PC-3 (cell line): Measurements from ENCODE around the gene GSPT1. TPM values are rescaled to one million over a fixed set of nuclear protein-coding genes. Genes with fewer than 3 reads are reported as not detected.

ENCODE experiments used
- ATAC-seq: fragments of 200-7000 bp; cut with Tn5 transposase; 2 replicates; pipeline ENCODE4 v1.9.1; 2020; ENCODE audit warnings: mild to moderate bottlenecking, moderate library complexity
- BruUV-seq: library from RNA; stranded (reverse); fragments of 400-500 nt; replicated peaks from 2 replicates; lab custom pipeline; 2021; lab: Mats Ljungman, UMichigan
- CTCF ChIA-PET: fragments of 300-600 bp; sonication (Branson Sonifier 250); formaldehyde crosslinking; loops from one replicate; lab custom pipeline; 2022; ENCODE audit warnings: antibody characterized with exemption; lab: Charles Lee
- POLR2A ChIA-PET: fragments of 300-600 bp; sonication (Branson Sonifier 250); formaldehyde crosslinking; loops from one replicate; lab custom pipeline; 2022; ENCODE audit warnings: antibody characterized with exemption; ENCODE audit not compliant: unreplicated experiment; lab: Charles Lee
- DNase-seq: peaks from one replicate; pipeline ENCODE4 v3.0.0-alpha.2; 2015
- H2AFZ ChIP-seq: fragments of 300-600 bp; sonication (generic); 2 replicates; pipeline ENCODE4 v1.6.0; 2016; ENCODE audit warnings: antibody characterized with exemption, low read length
- H3F3A ChIP-seq: fragments of 300-600 bp; sonication (generic); one replicate; pipeline ENCODE4 v1.6.0; 2017; ENCODE audit warnings: antibody characterized with exemption, low read length, control low read depth, mild to moderate bottlenecking; ENCODE audit not compliant: unreplicated experiment
- H3K27ac ChIP-seq: fragments of 300-600 bp; sonication (generic); 2 replicates; pipeline ENCODE4 v1.5.1; 2016; ENCODE audit warnings: mild to moderate bottlenecking, low read length
- H3K27me3 ChIP-seq: fragments of 300-600 bp; sonication (generic); 2 replicates; pipeline ENCODE4 v1.6.1; 2016; ENCODE audit warnings: low read length, mixed read lengths
- H3K36me3 ChIP-seq: fragments of 300-600 bp; sonication (generic); 2 replicates; pipeline ENCODE4 v1.6.1; 2016; ENCODE audit warnings: low read depth, mixed run types, low read length, mixed read lengths
- H3K4me1 ChIP-seq: fragments of 300-600 bp; sonication (generic); 2 replicates; pipeline ENCODE4 v1.5.1; 2016; ENCODE audit warnings: low read length; ENCODE audit not compliant: insufficient read depth
- H3K4me2 ChIP-seq: fragments of 300-600 bp; sonication (generic); 2 replicates; pipeline ENCODE4 v1.6.0; 2016; ENCODE audit warnings: low read length
- H3K4me3 ChIP-seq: fragments of 300-600 bp; sonication (generic); 2 replicates; pipeline ENCODE4 v1.5.1; 2016; ENCODE audit warnings: mild to moderate bottlenecking, low read length, mixed read lengths
- H3K79me2 ChIP-seq: fragments of 300-600 bp; sonication (generic); 2 replicates; pipeline ENCODE4 v1.6.1; 2017; ENCODE audit warnings: low read length, mixed read lengths
- H3K9ac ChIP-seq: fragments of 300-600 bp; sonication (generic); 2 replicates; pipeline ENCODE4 v1.6.0; 2016; ENCODE audit warnings: mild to moderate bottlenecking, low read length
- H3K9me2 ChIP-seq: fragments of 300-600 bp; sonication (generic); replicated peaks from 2 replicates; pipeline ENCODE4 v1.6.1; 2016; ENCODE audit warnings: mixed run types, low read length, mixed read lengths
- H3K9me3 ChIP-seq: fragments of 300-600 bp; sonication (generic); 2 replicates; pipeline ENCODE4 v1.6.1; 2016; ENCODE audit warnings: low read length, mixed read lengths
- H4K20me1 ChIP-seq: fragments of 300-600 bp; sonication (generic); 2 replicates; pipeline ENCODE4 v1.6.1; 2016; ENCODE audit warnings: low read length, mixed read lengths
- CTCF ChIP-seq: fragments of 300-600 bp; sonication (generic); conservative IDR thresholded peaks from 2 replicates; pipeline ENCODE4 v1.5.1; 2017; ENCODE audit warnings: antibody characterized with exemption, low read depth, mild to moderate bottlenecking, low read length
- EZH2 ChIP-seq: fragments of 300-600 bp; sonication (generic); IDR thresholded peaks from one replicate; pipeline ENCODE4 v1.6.1; 2017; ENCODE audit warnings: antibody characterized with exemption, mild to moderate bottlenecking, low read length; ENCODE audit not compliant: unreplicated experiment
- EZH2phosphoT487 ChIP-seq: fragments of 300-600 bp; sonication (generic); IDR thresholded peaks from 2 replicates; pipeline ENCODE4 v1.6.1; 2018; ENCODE audit warnings: mild to moderate bottlenecking, antibody characterized with exemption, low read length, borderline replicate concordance
- intact Hi-C: fragments of 100-400 bp; cut with micrococcal nuclease; formaldehyde crosslinking; loops from 2 replicates; pipeline ENCODE4 v1.9.0; 2023
- total RNA-seq: library from RNA; depleted of rRNA; stranded (reverse); fragments of >200 nt; gene quantifications from 2 replicates; pipeline ENCODE4 v1.2.3, GENCODE V29; 2014

Gene GSPT1
- total RNA-seq, 1 experiment from 2014 or later, result 67.9 TPM

GRCh38 chr16:11916524-11917285 lies 949 bp upstream of the GSPT1 start:
- Histone ChIP-seq H4K20me1 (peaks cover 26% of the 10 kb centered on the region), H3K36me3 (no peaks in the 10 kb centered on the region), H3K9me2 (no peaks in the 10 kb centered on the region), H3K4me1 (peaks cover 23% of the 10 kb centered on the region), H3F3A (peaks cover 3% of the 10 kb centered on the region), H3K9ac (peak overlapping the region; percentile 89), H3K4me3 (peak overlapping the region; percentile 70), H3K4me2 (peak overlapping the region; percentile 89), H3K27ac (peak overlapping the region; percentile 97), H3K27me3 (no peaks in the 10 kb centered on the region), H3K79me2 (peaks cover 40% of the 10 kb centered on the region), H3K9me3 (no peaks in the 10 kb centered on the region), H2AFZ (peak overlapping the region; percentile 87)
- no peak for TF ChIP-seq CTCF
- POLR2A ChIA-PET, result no interaction called here
- CTCF ChIA-PET, result interaction anchor here (0.6 to 1.2 kb wide), 3 partner anchors 60 to 151 kb away, joined by 3 to 5 read pairs (median 3); partner anchors contain the start of genes SNX29 and ZC3H7A
- BruUV-seq, result TSS peak; percentile 79
- DNase-seq (peak; percentile 92), ATAC-seq (peak; percentile 66)
- intact Hi-C loops, result loop anchor here (1.0 to 10.0 kb wide), 2 partner anchors 60 to 62 kb away; partner anchors contain the start of genes RSL1D1 and SNX29

- TF ChIP-seq EZH2phosphoT487 (no peak), EZH2 (no peak), CTCF (no peak)
- no peaks in the 10 kb centered on the region for H3K9me3 ChIP-seq
- peak overlapping the region; percentile 95 for H3K4me2 ChIP-seq
- no peak for ATAC-seq
- intact Hi-C loops, result loop anchor here (10.0 kb wide), 1 partner anchor 60 kb away; the partner anchor contains the start of gene RSL1D1
- no peaks in the 10 kb centered on the region for H3K27me3 ChIP-seq
- H4K20me1 ChIP-seq, result peaks cover 37% of the 10 kb centered on the region
- peak; percentile 2 for DNase-seq
- CTCF ChIA-PET, result interaction anchor here (1.2 kb wide), 1 partner anchor 118 kb away, joined by 3 read pairs; the partner anchor contains the start of gene ZC3H7A
- peak overlapping the region; percentile 79 for H3K4me3 ChIP-seq
- peaks cover 55% of the 10 kb centered on the region for H3K79me2 ChIP-seq
- H3K9ac ChIP-seq, result peak overlapping the region; percentile 94
- peaks cover 3% of the 10 kb centered on the region for H3F3A ChIP-seq
- H3K4me1 ChIP-seq, result peaks cover 23% of the 10 kb centered on the region
- POLR2A ChIA-PET, result no interaction called here
- no peaks in the 10 kb centered on the region for H3K9me2 ChIP-seq
- no TSS peak for BruUV-seq
- H2AFZ ChIP-seq, result no peak overlapping the region
- H3K27ac ChIP-seq, result peak overlapping the region; percentile 71
- no peaks in the 10 kb centered on the region for H3K36me3 ChIP-seq
These were observed 577 bp downstream of the GSPT1 start for GRCh38 chr16:11915114-11915643.
